Keratinocyte (primary cell): ENCODE measurements around the gene DKC1. TPM values are rescaled to one million over a fixed set of nuclear protein-coding genes. Genes with fewer than 3 reads are reported as not detected.

Experiments used
- DNase-seq: peaks from one replicate; pipeline ENCODE4 v3.0.0-alpha.2; 2011; ENCODE audit warnings: low read depth, missing footprints, low spot score
- FAIRE-seq: peaks from 2 replicates; lab custom pipeline; 2011; peaks lifted over from hg19 to GRCh38; lab: Jason Lieb, UNC
- H2AFZ ChIP-seq: 2 replicates; pipeline ENCODE4 v1.6.0; 2012; ENCODE audit warnings: low read length, control low read depth, inconsistent platforms; ENCODE audit not compliant: control insufficient read depth
- H3K27ac ChIP-seq: 2 replicates; pipeline ENCODE4 v1.5.1; 2011; ENCODE audit warnings: low read length; ENCODE audit not compliant: control insufficient read depth, insufficient read depth
- H3K27me3 ChIP-seq: 3 replicates; pipeline ENCODE4 v1.6.0; 2011; ENCODE audit warnings: low read length; ENCODE audit not compliant: control insufficient read depth, insufficient read depth; ENCODE audit errors: extremely low read depth
- H3K36me3 ChIP-seq, 2 experiments: 2 replicates in 1 of 2; 3 replicates in 1 of 2; pipeline ENCODE4 v1.5.1; 2011; ENCODE audit warnings: low read length in 2 of 2, mild to moderate bottlenecking in 1 of 2; ENCODE audit not compliant: control insufficient read depth in 2 of 2, insufficient read depth in 2 of 2; ENCODE audit errors: extremely low read depth in 1 of 2
- H3K4me1 ChIP-seq: 3 replicates; pipeline ENCODE4 v1.5.1; 2011; ENCODE audit warnings: low read length; ENCODE audit not compliant: control insufficient read depth, insufficient read depth; ENCODE audit errors: extremely low read depth
- H3K4me2 ChIP-seq: 3 replicates; pipeline ENCODE4 v1.6.0; 2011; ENCODE audit warnings: low read depth, low read length; ENCODE audit not compliant: control insufficient read depth, insufficient read depth; ENCODE audit errors: extremely low read depth
- H3K4me3 ChIP-seq, 3 experiments: fragments of 200-600 bp in 1 of 3; sonication (generic) in 1 of 3; 2 replicates in 2 of 3; 3 replicates in 1 of 3; pipeline ENCODE4 v1.5.1; 2011 to 2016; ENCODE audit warnings: low read length in 3 of 3, mild to moderate bottlenecking in 3 of 3, control low read depth in 2 of 3, inconsistent platforms in 1 of 3, low read depth in 1 of 3, mixed read lengths in 1 of 3, mixed run types in 1 of 3, moderate library complexity in 1 of 3; ENCODE audit not compliant: control insufficient read depth in 2 of 3, insufficient read depth in 2 of 3; ENCODE audit errors: extremely low read depth in 1 of 3
- H3K79me2 ChIP-seq: 2 replicates; pipeline ENCODE4 v1.6.0; 2012; ENCODE audit warnings: low read length; ENCODE audit not compliant: control insufficient read depth, insufficient read depth
- H3K9ac ChIP-seq: 3 replicates; pipeline ENCODE4 v1.6.0; 2011; ENCODE audit warnings: low read length; ENCODE audit not compliant: control insufficient read depth, insufficient read depth; ENCODE audit errors: extremely low read depth
- H3K9me1 ChIP-seq: 3 replicates; pipeline ENCODE4 v1.6.0; 2011; ENCODE audit warnings: low read length; ENCODE audit not compliant: control insufficient read depth, insufficient read depth; ENCODE audit errors: extremely low read depth
- H3K9me3 ChIP-seq: 2 replicates; pipeline ENCODE4 v1.5.1; 2012; ENCODE audit warnings: low read depth, low read length; ENCODE audit not compliant: control insufficient read depth
- H4K20me1 ChIP-seq: 3 replicates; pipeline ENCODE4 v1.6.0; 2011; ENCODE audit warnings: low read length; ENCODE audit not compliant: control insufficient read depth, insufficient read depth; ENCODE audit errors: extremely low read depth
- CTCF ChIP-seq, 3 experiments: IDR thresholded peaks in 1 of 3; conservative IDR thresholded peaks in 1 of 3; optimal IDR thresholded peaks in 1 of 3; 2 replicates in 2 of 3; 3 replicates in 1 of 3; pipeline versions ENCODE3 to v1.5.1; 2011; ENCODE audit warnings: low read length in 3 of 3, mild to moderate bottlenecking in 3 of 3, moderate library complexity in 2 of 3, control low read depth in 1 of 3, inconsistent platforms in 1 of 3; ENCODE audit not compliant: insufficient read depth in 2 of 3; ENCODE audit errors: extremely low read depth in 1 of 3
- EZH2 ChIP-seq: IDR thresholded peaks from one replicate; pipeline ENCODE4 v1.6.1; 2012; ENCODE audit warnings: inconsistent platforms, mild to moderate bottlenecking, low read length, moderate library complexity
- dilution Hi-C: fragments of 300-500 bp; cut with MboI; formaldehyde crosslinking; loops from one replicate; pipeline ENCODE4 v1.7.0; 2020; ENCODE audit warnings: low sequenced_read_pairs; ENCODE audit not compliant: extremely low pct_ligation_motif_present
- polyA plus RNA-seq, 5 experiments: library from polyadenylated mRNA; depleted of rRNA in 3 of 5; stranded (reverse) in 3 of 5; stranded (forward) in 1 of 5; unstranded in 1 of 5; fragments of >200 nt; gene quantifications; 1 replicate in 1 of 5; 2 replicates in 3 of 5; 3 replicates in 1 of 5; pipeline versions ENCODE4 v1.2.1 to v1.2.3, GENCODE V29; 2011 to 2012; ENCODE audit warnings: missing spikeins in 2 of 5, low read depth in 1 of 5, low replicate concordance in 1 of 5

Gene DKC1
- polyA plus RNA-seq, 1 donor (not counting 4 experiments of a cell fraction or from before 2014, with no cell fraction given): 80.7 TPM

- DNase-seq (no peak), FAIRE-seq (no peak)
- Histone ChIP-seq H3K9me1 (no peaks in the 10 kb centered on the region), H3K4me3 (no peak overlapping the region), H3K79me2 (peaks cover under 1% of the 10 kb centered on the region), H3K36me3 (peaks cover 16 to 17% of the 10 kb centered on the region in 2 experiments), H3K27ac (no peak overlapping the region), H2AFZ (no peak overlapping the region), H3K27me3 (no peaks in the 10 kb centered on the region), H3K4me1 (no peaks in the 10 kb centered on the region), H3K9me3 (no peaks in the 10 kb centered on the region), H3K4me2 (no peak overlapping the region), H4K20me1 (peaks cover 3% of the 10 kb centered on the region), H3K9ac (no peak overlapping the region)
- TF ChIP-seq CTCF (optimal IDR thresholded peaks at IDR 0.05 in 1 of 3, IDR thresholded peaks at IDR 0.05 in 1 of 3, conservative IDR thresholded peaks at IDR 0.05 in 1 of 3; ENCODE audit: extremely low read depth in 1 of 3, insufficient read depth in 2 of 3, low read length in 3 of 3) (no peak), EZH2 (no peak)
- dilution Hi-C loops: no loop called here
Observed at GRCh38 chrX:154775419-154776349, 13.0 kb downstream of the DKC1 start.

DNA sequence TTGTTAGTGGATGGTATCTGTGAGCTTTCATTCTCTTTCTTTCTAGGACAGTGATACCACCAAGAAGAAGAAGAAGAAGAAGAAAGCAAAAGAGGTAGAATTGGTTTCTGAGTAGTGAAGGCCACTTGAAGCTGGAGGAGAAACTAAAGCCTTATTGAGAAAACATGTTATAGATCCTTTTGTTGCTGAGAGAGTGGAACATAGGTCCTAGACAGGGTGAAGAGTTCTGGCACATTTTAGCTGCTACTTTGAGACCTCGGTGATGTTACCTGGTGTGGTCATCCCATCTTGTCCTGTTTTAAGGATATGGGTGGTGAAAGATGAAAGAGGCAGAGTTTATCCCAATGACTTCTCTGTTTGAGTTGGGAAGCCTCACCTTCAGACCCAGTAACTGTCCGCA lies 14.1 kb downstream of the DKC1 start:
- Histone ChIP-seq H3K27me3 (no peaks in the 10 kb centered on the region), H3K9me3 (no peaks in the 10 kb centered on the region), H3K4me2 (no peak overlapping the region), H3K27ac (no peak overlapping the region), H3K9me1 (no peaks in the 10 kb centered on the region), H3K9ac (no peak overlapping the region), H2AFZ (no peak overlapping the region), H3K4me1 (no peaks in the 10 kb centered on the region), H3K4me3 (no peak overlapping the region), H4K20me1 (peaks cover 3% of the 10 kb centered on the region), H3K36me3 (peaks cover 16 to 17% of the 10 kb centered on the region in 2 experiments), H3K79me2 (no peaks in the 10 kb centered on the region)
- DNase-seq (no peak), FAIRE-seq (no peak)
- dilution Hi-C loops: no loop called here
- TF ChIP-seq EZH2 (no peak), CTCF (optimal IDR thresholded peaks at IDR 0.05 in 1 of 3, IDR thresholded peaks at IDR 0.05 in 1 of 3, conservative IDR thresholded peaks at IDR 0.05 in 1 of 3; ENCODE audit: extremely low read depth in 1 of 3, insufficient read depth in 2 of 3, low read length in 3 of 3) (no peak)
